HG02588 (cell line): ENCODE data around the gene CAPN5.

Experiments used
- ATAC-seq: cut with Tn5 transposase; IDR thresholded peaks from one replicate; pipeline ENCODE4 v1.9.1; 2021; ENCODE audit warnings: mild to moderate bottlenecking, moderate library complexity; ENCODE audit not compliant: unreplicated experiment

Gene CAPN5

DNA sequence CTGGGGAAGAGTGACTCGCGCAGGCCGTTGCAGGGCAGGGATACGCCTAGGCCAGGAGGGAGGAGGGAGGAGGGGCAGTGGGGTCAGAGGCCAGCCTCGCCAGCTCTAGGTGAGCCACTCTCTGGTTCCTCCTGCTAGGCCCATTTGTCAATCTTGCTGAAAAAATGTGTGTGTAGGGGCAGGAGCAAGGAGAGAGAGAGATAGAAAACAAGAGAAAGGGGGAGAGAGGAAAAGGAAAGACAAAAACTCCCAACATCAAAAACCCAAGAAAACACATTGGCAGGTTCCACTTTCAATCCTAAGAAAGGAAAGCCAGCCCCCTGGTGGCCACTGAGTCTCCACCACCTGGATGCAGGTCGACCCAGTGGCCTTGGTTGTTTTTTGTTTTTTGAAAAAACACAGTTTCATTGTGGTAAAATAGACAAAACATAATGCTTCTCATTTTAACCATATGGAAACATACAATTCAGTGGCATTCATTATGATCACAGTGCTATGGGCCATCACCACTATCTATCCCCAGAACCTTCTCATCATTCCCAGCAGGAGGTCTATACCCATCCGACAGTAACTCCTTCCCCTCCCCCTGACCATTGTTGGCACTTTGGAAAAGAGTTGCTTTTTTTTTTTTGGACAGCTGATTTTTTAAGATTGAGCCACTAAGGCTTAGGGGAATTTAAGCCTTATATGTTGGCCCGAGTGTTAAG is 46.8 kb downstream of the CAPN5 start:
- no peak for ATAC-seq

DNA sequence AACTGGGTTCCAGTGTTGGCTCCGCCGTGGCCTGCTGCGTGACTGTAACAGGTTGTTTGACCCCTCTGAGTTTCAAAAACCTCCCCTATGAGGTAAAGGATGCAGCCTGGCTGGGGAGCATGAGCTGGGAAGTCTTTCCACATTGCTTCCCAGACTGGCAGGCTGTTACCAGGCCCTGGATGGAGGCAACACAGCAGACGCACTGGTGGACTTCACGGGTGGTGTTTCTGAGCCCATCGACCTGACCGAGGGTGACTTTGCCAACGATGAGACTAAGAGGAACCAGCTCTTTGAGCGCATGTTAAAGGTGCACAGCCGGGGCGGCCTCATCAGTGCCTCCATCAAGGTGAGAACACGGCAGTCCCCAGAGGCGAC is 47.3 kb downstream of the CAPN5 start:
- ATAC-seq, result no peak

DNA sequence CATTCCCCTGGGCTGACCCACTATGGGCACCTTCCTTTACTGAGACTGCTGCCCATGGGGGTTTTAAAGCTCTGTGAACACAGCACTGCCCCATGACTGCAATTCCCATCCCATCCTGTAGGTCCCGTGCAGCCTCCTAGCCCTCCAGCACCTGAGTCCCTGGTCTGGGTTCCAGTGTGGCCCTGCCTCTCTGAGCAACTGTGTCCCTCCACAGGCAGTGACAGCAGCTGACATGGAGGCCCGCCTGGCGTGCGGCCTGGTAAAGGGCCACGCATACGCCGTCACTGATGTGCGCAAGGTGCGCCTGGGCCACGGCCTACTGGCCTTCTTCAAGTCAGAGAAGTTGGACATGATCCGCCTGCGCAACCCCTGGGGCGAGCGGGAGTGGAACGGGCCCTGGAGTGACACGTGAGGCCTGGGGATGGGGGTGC is 48.4 kb downstream of the CAPN5 start:
- ATAC-seq, result no peak

DNA sequence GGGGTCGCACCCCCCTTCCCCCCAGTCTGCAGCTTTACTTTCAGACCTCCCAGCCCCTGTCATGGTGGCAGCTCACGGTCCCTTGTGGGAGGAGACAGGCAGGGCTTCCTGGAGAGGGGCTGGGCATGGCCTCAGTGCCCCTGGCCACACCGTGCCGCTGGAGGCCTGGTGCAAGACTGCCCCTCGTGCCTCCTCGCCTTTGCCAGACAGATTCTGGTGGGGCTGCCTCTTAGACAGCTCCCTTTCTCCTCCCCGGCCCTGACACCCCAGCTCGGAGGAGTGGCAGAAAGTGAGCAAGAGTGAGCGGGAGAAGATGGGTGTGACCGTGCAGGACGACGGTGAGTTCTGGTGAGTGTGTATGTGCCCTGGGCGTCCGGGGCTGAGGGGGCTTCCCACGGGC is 49.2 kb downstream of the CAPN5 start:
- ATAC-seq, result no peak

DNA sequence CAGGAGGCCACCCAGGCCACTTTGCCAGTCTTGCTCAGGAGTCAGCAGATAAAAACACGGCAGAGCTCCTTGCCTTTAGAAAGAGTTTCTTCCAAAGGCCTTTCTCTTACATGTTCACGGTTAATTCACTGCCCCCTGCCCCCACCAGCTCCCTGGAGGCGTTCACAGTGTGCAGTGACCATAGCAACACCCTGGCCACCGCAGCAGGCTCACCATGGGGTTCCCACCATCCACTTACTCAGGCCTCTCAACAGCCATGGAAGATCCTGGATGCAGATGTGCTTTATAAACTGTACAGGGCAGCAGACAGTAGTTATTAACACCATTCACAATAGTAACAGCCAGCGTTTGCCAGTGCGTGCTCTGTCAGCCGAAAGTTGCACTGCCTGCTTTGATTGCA is 50.7 kb downstream of the CAPN5 start:
- no peak for ATAC-seq

DNA sequence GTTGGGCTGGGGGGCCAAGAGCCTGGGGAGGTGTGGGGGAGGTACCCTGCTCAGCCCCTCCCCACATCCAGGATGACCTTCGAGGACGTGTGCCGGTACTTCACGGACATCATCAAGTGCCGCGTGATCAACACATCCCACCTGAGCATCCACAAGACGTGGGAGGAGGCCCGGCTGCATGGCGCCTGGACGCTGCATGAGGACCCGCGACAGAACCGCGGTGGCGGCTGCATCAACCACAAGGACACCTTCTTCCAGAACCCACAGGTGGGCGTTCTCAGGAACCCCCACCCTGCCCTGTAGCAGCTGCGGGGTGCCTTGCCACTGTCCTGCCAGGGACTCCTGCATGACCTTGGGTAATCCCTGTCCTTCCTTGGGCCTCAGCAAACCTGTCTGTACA is 51.3 kb downstream of the CAPN5 start:
- ATAC-seq, result no peak

DNA sequence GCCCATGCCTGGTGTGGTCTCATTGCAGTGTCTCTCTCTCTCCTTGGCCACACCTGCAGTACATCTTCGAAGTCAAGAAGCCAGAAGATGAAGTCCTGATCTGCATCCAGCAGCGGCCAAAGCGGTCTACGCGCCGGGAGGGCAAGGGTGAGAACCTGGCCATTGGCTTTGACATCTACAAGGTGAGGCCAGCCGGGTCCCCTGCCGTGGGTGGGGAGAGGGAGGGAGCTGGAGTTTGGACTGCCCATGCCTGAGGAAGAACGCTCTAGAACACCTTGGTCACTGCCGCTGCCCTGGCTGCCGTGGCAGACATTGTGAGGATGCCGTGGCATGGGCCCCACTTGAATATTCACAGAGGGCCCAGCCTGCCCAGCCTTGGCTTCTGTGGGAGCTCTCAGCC is 52.2 kb downstream of the CAPN5 start:
- no peak for ATAC-seq

DNA sequence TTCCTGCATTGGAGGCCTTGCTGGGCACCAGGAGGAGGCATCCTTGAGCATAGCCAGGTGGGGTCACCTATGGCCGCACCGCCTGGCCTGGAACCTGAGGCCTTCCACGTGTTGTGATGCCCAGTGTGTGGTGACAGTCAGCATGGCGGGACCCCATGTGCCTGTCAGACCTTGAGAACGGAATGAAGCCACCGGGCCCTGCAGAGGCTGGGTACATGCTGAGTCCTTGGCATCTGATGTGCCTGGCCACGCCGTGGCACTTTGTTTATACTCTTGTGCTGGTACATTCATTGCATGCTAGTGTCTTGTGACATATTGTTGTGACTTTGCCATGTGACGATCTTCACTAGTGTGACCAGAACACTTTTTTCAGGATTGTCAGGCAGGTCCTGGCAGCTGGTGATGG is 52.8 kb downstream of the CAPN5 start:
- no peak for ATAC-seq

DNA sequence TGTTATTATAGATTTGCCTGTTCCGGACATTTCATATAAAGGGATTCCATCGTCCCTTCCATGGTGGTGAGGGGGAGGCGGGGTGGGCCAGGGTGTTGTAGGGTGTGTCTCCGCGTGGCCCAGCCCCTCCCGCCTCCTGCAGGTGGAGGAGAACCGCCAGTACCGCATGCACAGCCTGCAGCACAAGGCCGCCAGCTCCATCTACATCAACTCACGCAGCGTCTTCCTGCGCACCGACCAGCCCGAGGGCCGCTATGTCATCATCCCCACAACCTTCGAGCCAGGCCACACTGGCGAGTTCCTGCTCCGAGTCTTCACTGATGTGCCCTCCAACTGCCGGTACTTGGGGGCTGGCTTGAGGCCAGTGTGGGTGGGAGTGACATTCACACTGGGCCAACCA is 53.8 kb downstream of the CAPN5 start:
- no peak for ATAC-seq

DNA sequence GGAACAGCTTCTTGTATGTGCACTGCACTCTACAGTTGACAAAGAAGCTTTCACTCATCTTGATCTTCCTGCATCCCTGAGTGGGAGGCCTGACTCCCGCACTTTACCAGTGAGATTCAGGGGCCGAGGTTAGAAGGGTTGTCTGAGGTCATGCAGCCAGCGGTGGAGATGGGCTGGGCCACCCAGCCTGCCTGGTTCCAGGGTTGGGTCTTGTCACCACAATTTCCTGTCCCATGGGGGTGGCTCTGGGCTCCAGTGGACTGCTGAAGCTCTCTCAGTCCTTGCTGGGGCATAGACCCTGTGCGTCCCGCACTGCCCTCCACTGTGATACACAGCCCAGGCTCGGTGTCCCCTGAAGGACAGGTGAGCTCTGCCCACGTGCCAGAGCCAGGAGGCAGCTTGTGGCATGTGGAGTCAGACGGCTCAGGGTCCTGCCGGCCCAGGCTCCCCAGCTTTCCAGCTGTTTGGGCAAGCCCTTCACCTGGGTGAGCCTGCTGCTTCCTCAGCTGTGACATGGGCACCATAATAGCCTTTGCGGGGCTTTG is 54.4 kb downstream of the CAPN5 start:
- ATAC-seq, result no peak

DNA sequence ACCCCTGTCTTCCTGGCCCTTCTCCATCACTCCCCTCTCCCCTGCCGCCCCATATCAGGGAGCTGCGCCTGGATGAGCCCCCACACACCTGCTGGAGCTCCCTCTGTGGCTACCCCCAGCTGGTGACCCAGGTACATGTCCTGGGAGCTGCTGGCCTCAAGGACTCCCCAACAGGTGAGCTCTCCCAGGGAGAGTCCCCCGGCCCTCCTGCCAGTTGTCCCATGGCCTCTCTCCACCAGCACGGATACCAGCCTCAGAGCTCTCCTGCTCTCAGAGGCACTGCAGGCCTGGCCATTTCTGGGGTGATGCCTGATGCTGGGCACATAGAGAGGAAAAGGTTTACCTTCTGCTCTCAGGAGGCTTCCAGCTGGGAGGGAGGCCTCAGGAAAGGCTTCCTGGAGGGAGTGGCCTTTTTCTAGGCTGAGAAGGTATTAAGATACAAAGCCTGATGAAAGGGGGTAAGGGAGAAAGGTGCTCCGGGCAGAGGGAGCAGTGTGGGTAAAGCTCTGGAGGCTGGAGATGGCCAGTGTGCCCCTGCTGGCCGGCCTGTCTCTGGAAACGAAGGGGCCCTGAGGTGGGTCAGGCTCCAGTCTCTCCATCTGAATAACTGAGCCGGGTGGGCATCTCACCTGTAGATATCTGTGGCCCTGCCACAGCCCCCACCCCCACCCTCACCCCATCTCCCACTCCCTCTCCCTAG is 55.3 kb downstream of the CAPN5 start:
- no peak for ATAC-seq

DNA sequence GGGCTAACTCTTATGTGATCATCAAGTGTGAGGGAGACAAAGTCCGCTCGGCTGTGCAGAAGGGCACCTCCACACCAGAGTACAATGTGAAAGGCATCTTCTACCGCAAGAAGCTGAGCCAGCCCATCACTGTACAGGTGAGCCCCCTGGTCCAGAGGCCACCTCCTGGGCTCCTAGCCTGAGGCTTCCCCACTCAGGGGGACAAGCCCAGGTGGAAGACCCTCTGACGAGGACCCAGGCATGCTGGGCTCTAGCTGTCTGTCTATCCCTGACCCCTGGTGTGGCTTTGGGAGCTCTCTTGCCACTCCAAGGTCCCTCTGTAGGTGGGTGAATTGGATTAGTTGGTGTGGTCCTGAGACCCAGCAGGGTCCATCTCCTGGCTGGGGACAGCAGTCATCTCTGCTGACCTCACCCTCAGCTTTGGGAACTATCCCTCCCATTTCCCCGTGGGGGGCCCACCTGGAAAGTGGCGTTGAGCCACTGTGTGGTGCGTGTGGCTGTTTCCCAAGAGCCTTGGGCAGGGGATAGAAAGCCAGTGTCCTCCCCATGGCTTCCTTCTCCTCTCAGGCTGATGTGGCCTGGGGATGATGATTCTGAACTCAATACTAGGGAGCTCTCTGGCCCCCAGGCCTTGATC is 55.9 kb downstream of the CAPN5 start:
- no peak for ATAC-seq

DNA sequence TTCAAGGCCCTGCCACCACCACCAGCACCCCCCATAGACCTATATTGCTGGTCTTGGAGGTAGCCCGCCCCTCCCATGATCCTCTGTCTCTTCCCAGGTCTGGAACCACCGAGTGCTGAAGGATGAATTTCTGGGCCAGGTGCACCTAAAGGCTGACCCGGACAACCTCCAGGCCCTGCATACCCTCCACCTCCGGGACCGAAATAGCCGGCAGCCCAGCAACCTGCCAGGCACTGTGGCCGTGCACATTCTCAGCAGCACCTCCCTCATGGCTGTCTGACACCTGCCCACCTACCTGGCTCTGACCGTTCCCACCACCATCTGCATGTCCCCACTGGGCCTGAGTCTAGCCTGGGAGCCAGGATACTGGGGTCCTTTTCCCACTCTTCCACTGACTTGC is 56.8 kb downstream of the CAPN5 start:
- ATAC-seq, result no peak

DNA sequence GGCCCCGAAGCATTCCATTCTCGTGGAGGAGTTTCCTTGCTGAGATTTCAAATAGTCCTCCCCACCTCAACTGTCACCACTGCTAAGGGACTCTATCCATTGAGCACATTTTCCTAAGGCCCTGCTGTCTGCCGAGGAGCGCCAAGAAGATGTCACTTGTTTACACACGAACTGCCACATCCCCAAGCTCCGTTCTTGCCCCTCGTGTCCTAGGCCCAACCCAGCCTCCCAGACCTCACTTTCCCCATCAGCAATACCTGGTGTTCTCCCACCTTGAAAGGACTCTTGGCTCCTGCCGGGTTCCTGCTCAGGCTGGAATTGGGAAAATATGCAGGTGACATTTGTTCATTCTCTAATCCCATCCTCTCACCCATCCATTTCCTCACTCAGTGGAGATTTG is 57.3 kb downstream of the CAPN5 start:
- no peak for ATAC-seq

DNA sequence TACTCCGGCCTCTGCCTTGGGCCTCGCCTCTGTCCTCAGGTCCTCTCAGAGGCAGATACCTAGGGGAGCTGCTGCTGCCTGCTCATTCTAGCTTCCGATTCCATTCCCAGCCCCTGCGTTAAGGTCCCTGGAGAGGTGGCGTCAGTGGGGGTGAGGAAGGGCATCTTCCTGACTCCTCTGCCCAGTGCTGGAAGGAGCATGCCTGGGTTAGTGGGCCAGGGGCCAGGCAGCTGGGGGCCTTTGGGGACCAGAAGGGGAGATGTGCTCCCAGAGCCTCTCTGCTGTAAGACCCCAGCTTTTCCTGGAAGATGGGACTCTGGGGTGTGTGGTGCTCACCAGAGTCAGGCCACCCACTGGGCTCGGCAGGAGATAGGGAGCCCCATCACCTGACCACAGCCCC is 57.7 kb downstream of the CAPN5 start:
- ATAC-seq, result no peak

DNA sequence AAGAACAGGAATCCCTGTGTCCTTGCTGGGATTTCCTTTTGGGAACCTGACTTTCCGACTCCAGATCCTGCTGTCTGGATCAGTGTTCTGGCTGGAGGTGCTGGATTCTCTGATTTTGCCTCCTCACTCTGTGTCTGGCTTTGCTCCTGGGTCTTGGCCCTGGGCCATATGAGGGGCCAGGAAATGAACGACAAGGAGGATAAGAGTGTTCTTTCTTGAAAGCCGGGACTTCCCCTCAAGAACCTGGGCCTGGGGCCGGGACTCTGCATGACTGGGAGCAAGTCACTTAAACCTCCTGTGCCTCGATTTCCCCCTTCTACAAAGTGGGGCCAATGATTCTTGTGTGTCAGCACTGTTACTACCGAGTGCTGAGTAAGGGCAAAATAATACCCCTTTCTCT is 58.4 kb downstream of the CAPN5 start:
- no peak for ATAC-seq

DNA sequence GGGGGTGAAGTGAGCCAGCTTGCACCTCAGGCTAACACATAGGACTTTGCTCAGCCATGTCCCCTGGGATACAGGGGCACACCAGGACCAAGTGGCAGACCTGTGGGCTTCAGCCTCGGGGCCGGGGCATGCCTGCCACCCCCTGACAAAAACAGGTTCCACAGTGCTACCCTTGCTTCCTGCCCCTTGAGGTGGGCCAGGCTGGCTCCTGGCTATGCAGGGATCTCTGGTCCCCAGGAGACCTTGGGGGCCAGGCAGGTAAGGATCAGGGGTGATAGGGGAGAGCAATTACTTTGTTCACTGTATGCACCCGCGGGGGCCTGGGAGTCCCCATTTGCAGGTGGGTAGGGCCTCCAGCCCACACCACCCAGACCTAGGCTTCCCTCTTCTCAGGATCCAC is 58.9 kb downstream of the CAPN5 start:
- no peak for ATAC-seq

DNA sequence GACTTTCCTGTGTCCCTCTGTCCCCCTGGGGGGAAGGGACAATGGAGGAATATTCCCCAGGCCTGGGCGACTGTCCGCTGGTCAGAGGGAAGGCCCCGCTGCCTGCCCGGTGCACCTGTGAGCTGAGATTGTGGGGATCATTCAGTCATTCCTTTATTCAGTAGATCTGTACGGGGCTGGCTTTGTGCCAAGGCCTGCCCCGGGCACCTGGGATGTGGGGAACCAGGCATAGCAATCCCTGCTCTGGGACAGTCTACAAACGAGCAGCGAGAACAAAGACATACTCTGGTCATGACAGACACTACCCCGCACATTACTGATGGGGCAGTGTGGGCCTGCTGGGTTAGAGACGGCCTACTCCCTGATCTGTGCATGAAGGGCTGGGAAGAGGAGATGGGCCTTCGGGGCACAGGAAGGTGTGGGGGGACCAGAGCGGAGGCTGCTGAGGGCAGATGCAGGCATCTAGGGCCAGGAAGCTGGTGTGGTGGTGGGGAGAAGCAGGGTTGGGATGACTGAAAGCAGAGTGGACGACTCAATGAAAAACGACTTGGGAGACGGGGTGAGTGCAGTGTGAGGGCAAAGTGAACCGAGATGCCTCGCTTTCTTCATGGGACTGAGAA is 59.5 kb downstream of the CAPN5 start:
- no peak for ATAC-seq

DNA sequence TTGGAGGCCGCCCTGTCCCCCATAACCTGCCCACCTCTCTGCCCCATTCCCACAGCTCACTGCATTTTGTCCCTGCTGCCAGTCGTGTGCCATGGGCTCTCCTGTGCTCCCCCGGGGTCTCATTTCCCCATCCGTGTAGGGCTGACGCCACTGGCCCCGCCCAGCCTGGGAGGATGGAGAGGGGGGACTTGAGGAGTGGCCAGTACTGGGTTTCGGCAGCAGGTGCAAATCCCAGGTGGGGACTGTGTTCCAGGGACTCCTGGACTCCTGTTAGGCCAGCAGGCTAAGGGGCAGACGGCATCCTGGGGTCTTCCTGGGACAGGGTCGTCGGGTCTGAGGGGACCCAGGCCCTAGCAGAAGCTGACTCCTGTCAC is 60.1 kb downstream of the CAPN5 start:
- no peak for ATAC-seq

DNA sequence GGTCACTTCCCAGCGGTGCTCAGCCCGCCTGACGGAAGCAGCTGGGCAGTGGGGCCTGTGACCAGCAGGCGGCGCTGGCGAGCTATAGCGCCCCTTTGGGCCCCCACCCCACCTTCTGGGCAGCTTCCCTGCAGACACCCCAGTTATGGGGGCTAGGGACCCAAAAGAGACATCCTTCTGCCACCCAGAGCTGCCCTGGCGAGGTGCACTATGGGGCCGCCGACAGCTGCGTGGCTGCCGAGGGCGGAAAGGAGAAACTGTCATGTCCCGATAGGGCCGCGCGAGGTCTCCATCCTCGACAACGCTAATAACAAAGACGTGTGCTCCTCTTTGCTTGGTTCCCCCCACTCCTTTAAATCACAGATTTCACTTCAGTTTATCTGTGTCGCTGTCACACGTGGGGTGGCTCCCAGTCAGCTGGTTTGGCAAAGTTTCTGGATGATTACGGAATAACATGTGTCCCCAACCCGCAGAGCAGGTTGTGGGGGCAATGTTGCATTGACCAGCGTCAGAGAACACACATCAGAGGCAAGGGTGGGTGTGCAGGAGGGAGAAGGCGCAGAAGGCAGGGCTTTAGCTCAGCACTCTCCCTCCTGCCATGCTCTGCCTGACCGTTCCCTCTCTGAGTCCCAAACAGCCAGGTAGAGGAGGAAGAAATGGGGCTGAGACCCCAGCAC is 60.6 kb downstream of the CAPN5 start:
- no peak for ATAC-seq
